NCI-H2196 (cell line): Measurements from ENCODE around the gene PHF10.
A peak's percentile ranks its signal among the peaks of the same experiment; 100 is the strongest.
"Not testable (repeated sequence)": the region's sequence is repeated elsewhere in the genome, so short reads cannot be mapped to it uniquely, and the experiment has no call there.

Experiments
- DNase-seq: peaks from one replicate; lab custom pipeline; 2025; ENCODE audit not compliant: unreplicated experiment; lab: John Stamatoyannopoulos, UW

Gene PHF10

GRCh38 chr6:169724494-169725124, at the start of gene PHF10:
Gene PHF10, minus strand, starts transcription at chr6:169724500. Its CDS starts 569 bp downstream, at chr6:169723931.
- peak; percentile 7 for DNase-seq

GRCh38 chr6:169766921-169767736, 42.8 kb upstream of the PHF10 start:
- DNase-seq: no peak

GRCh38 chr6:169766232-169766631, 41.9 kb upstream of the PHF10 start:
- DNase-seq: no peak

GRCh38 chr6:169765789-169766188, 41.5 kb upstream of the PHF10 start:
- not testable (repeated sequence) for DNase-seq

GRCh38 chr6:169763881-169764280, 39.6 kb upstream of the PHF10 start:
- DNase-seq: no peak

- DNase-seq: no peak
Observed at GRCh38 chr6:169763308-169763707, 39.0 kb upstream of the PHF10 start.

GRCh38 chr6:169755162-169755561, 30.9 kb upstream of the PHF10 start:
- no peak for DNase-seq

GRCh38 chr6:169752074-169752623, 27.8 kb upstream of the PHF10 start:
- no peak for DNase-seq

- DNase-seq: peak; percentile 85
Observed at GRCh38 chr6:169751242-169752073, 27.2 kb upstream of the PHF10 start, which contains the start of the genes DYNLT2 and ERMARD. Gene DYNLT2, minus strand, starts transcription at chr6:169751572. Its CDS starts 114 bp downstream, at chr6:169751458. Gene ERMARD, plus strand, starts transcription at chr6:169751622. Its CDS starts 36 bp downstream, at chr6:169751658.

GRCh38 chr6:169746556-169746955, 22.3 kb upstream of the PHF10 start:
- DNase-seq: no peak

- DNase-seq: no peak
Observed at GRCh38 chr6:169745405-169745804, 21.1 kb upstream of the PHF10 start.

GRCh38 chr6:169741344-169741743, 17.0 kb upstream of the PHF10 start:
- no peak for DNase-seq

GRCh38 chr6:169738976-169739529, 14.8 kb upstream of the PHF10 start:
- DNase-seq: no peak

GRCh38 chr6:169738204-169738975, 14.1 kb upstream of the PHF10 start:
- DNase-seq: no peak

- no peak for DNase-seq
Observed at GRCh38 chr6:169729961-169730360, 5.7 kb upstream of the PHF10 start.

- DNase-seq: no peak
Observed at GRCh38 chr6:169726963-169727362, 2.7 kb upstream of the PHF10 start.

GRCh38 chr6:169726049-169726400, 1.7 kb upstream of the PHF10 start:
- no peak for DNase-seq

GRCh38 chr6:169725125-169726048, 1.1 kb upstream of the PHF10 start:
- DNase-seq: peak; percentile 4

GRCh38 chr6:169723991-169724493, 258 bp downstream of the PHF10 start:
- peak; percentile 25 for DNase-seq
